GM08714 (cell line): ENCODE measurements around the gene LDLRAD4.

Experiments used
- H3K4me3 ChIP-seq: fragments of 200-500 bp; sonication (Bioruptor generic); 2 replicates; pipeline ENCODE4 v1.5.1; 2014; ENCODE audit warnings: mild to moderate bottlenecking, low read length, inconsistent platforms
- ZNF274 ChIP-seq: IDR thresholded peaks from 2 replicates; pipeline ENCODE4 v1.6.1; 2012; ENCODE audit warnings: mild to moderate bottlenecking, low read depth, low read length

Gene LDLRAD4

GRCh38 chr18:13279181-13280069 lies 60.9 kb downstream of the LDLRAD4 start:
- no peak for TF ChIP-seq ZNF274
- no peak overlapping the region for H3K4me3 ChIP-seq

- H3K4me3 ChIP-seq = no peak overlapping the region
Observed at GRCh38 chr18:13280070-13280795, 61.7 kb downstream of the LDLRAD4 start.

GRCh38 chr18:13281406-13281805 lies 62.8 kb downstream of the LDLRAD4 start:
- no peak overlapping the region for H3K4me3 ChIP-seq
- TF ChIP-seq ZNF274 = no peak

More at GRCh38 chr18:13280070-13280795, 61.7 kb downstream of the LDLRAD4 start:
- no peak for TF ChIP-seq ZNF274

DNA sequence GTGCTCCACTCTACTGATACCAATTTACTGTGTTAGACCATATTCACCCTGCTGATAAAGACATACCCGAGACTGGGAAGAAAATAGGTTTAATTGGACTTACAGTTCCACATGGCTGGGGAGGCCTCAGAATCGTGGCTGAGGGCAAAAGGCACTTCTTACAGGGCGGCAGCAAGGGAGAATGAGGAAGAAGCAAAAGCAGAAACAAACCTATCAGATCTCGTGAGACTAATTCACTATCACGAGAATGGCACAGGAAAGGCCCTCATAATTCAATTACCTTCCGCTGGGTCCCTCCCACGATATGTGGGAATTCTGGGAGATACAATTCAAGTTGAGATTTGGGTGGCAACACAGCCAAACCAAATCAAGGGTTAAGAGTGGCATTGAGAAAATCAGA lies 65.2 kb downstream of the LDLRAD4 start:
- no peak for TF ChIP-seq ZNF274
- H3K4me3 ChIP-seq = no peak overlapping the region

DNA sequence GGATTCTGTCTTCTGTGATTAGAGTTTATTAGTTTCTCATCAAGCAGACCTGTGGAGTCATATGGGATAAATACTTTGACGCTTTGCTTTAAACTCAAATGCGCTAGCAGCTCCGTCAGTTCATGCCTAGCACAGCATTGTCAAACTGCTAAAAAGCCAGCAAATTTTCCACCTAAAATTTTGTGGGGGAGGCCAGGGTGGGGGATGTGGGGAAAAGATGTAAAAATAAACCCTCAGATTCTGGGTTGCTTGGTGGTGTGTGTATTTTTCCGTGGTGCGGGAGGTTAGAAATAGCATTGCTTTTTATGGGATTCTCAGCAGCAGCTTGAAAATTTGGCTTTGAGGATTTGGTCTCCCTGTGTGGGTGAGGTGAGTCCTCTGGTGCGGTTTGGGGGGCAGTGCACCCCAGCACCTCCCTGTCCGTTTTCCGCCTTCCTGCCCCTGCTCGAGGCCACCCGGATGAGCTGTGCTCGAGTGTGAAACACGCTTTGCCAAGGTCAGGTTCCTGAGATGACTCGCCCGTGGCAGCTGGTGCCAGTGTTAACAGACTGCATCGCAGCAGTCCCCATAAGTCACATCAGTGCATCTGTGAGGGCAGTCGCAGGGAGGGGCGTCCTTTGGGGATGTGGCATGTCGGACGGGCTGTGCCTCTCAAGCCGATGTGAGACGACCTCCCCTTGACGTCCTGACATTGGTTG lies 65.9 kb downstream of the LDLRAD4 start:
- TF ChIP-seq ZNF274 = no peak
- H3K4me3 ChIP-seq = no peak overlapping the region

GRCh38 chr18:13285874-13286273 lies 67.3 kb downstream of the LDLRAD4 start:
- TF ChIP-seq ZNF274 = no peak
- no peak overlapping the region for H3K4me3 ChIP-seq

DNA sequence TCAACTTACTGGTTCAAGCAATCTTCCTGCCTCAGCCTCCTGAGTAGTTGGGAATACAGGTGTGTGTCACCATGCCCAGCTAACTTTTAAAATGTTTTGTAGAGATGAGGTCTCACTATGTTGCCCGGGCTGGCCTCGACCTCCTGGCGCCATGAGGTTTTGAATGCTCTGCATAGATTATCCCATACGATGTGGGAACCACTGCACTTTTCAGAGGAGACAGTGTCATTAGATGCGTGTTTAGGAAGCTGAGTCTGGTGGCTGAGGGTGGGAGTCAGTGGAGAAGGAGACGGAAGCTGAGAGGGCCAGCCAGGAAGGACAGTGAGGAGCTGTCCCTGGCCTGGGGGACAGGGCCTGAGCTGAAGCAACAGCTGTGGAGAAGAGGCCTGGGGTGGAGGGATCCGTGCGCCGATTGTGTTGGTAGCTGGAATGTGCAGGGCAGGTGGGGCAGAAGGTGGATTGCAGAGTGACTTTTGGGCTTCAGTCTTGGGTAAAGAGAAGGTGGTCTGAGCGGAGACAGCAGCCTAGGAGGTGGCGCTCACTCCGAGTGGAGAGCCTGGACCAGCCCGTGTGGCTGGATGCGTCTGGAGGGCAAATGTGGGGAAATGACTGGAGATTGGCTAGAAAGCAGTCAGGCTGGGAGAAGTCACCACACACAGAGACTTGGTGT lies 68.0 kb downstream of the LDLRAD4 start:
- H3K4me3 ChIP-seq = no peak overlapping the region
- TF ChIP-seq ZNF274 = no peak

DNA sequence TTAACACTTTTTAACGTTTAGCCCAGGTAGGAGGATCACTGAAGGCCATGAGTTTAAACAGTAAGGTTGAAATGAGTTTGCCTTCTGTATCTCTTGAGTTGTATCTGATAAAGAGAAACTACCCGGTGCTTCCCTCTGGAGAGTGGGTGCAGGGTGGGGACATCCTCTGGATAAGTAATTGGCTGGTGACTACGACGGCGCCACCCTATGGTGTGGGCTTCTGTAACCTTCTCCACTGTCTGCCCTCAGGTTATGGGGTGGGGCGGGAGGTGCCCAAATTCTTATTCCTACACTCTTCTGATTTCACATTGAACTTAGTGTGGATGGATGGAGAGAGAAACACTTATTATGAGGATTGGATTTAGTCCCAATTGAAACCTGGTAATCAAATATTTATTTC lies 68.8 kb downstream of the LDLRAD4 start:
- no peak overlapping the region for H3K4me3 ChIP-seq
- no peak for TF ChIP-seq ZNF274

DNA sequence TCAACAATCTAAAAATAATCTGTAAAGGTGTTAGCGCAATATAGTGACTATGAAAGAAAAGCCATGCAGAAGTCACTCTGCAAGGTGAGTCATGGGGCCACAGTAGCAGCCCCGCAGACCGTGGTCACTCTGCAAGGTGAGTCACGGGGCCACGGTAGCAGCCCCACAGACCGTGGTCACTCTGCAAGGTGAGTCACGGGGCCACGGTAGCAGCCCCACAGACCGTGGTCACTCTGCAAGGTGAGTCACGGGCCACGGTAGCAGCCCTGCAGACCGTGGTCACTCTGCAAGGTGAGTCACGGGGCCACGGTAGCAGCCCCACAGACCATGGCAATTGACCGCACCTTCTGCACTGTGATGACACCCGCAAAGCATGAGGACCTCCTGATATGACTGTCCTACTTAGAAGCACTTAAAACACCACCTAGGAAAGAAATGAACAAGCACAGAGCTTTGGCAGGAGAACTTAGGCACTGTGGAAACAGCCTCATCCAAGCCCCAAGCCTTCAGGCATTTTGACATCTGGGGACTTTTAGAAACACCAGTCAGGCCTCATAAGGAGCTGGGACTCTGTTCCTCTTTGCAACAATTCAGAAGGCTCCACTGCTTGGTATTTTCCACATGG lies 70.1 kb downstream of the LDLRAD4 start:
- TF ChIP-seq ZNF274 = no peak

DNA sequence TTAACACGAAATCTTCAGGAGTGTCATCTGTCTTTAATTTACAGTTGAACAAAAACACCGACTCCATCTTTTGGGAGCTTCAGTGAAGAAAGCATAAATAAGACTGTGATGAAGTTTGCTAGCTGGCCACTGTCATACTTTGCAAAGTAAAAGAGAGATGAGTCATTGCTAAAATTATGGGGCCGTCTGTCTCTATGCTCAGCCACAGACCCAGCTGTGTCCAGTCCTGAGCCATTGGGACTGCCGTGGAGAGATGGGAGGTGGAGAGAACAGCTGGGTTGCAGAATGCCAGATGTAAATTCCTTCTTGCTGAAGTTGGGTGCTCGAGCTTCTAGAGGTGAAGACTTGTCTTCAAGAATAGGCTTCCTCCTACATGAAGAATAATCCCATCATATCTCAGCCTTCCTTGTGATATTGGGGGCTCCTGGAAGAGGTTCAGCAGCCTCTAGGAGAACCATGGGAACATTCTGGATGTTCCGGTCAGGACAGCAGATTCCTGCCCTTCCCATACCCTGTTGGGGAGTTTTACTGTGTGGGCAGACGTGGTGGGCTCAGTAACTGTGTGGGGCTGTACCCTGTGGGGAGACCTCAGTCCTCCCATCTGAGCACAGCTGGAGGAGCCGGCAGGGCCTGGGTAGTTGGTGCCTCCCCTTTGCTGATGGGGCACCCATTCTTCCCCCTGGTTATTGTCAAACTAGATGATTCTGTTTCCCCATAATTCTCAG lies 71.1 kb downstream of the LDLRAD4 start:
- no peak for TF ChIP-seq ZNF274
- no peak overlapping the region for H3K4me3 ChIP-seq

More for the DNA sequence above, 70.1 kb downstream of the LDLRAD4 start:
- no peak overlapping the region for H3K4me3 ChIP-seq

- TF ChIP-seq ZNF274 = no peak
- no peak overlapping the region for H3K4me3 ChIP-seq
Observed at GRCh38 chr18:13290856-13291271, 72.3 kb downstream of the LDLRAD4 start.

DNA sequence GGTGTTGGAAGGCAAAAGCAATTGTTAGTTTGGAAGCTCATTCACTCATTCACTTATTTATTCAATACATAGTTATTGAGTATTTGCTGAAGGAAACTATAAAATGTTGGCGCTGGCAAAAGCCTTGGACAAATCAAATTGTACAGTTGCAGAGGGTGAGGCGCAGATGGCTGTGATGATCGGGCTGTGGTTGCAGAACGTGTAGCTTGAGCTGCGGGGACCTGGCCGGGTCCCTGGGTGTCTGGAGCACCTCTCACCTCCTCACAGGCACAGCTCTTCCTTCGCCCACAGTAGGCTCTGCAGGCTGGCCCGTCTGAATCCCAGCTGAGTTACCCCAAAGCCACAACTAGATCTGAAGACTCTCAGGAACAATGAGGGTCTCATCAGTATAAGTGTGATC lies 72.7 kb downstream of the LDLRAD4 start:
- no peak for TF ChIP-seq ZNF274
- H3K4me3 ChIP-seq = no peak overlapping the region
